Heart left ventricle (tissue), 13 donors: Measurements from ENCODE around the gene IFI27L2.

ENCODE experiments used
- POLR2A ChIP-seq, 2 donors: fragments of 450-650 bp; IDR thresholded peaks; one replicate each; pipeline ENCODE4 v1.6.1; 2017; ENCODE audit warnings: antibody characterized with exemption in 2 of 2, mild to moderate bottlenecking in 2 of 2, moderate library complexity in 2 of 2
- TF ChIP-seq, protein P1 (sequence below), 12 donors: fragments of 200-600 bp; sonication (generic) in 4 of 12; IDR thresholded peaks; one replicate each; pipeline versions ENCODE4 v1.5.0 to v1.8.0; 2018 to 2022; ENCODE audit warnings: antibody characterized with exemption in 12 of 12, mild to moderate bottlenecking in 5 of 12
- donor health status: ischemic (EF 13 %, LVEDD 7.1; RV severe dilation, severe dysfunction).
- donor health status: DM: no; HTN: yes; CAD: no.
- donor health status: DM: no; HTN: no; CAD: no.
- donor health status: ischemic (EF 25% LVEDD 6.9; RV normal size, moderate dysfunction).
- donor health status: ischemic (EF 25% LVEDD 5.7; RV mildly dilated, moderate dysfunction).
- donor health status: ischemic (EF 35%, LVEDD 5.7; RV mildly dilated, moderate dysfunction).
- donor health status: nonischemic (EF 11% LVEDD 7.7; RV severe dilation, severe dysfunction).
- donor health status: DM: yes; HTN: yes; CAD: no.
- donor health status: PGD.
- donor health status: ischemic (EF 29% LVEDD 5.4; RV normal size, mild dysfunction).
- donor health status: nonischemic (EF 23%, LVEDD 6.1; RV moderate dilation, normal function).

GRCh38 chr14:94120667-94121340 lies 8.6 kb downstream of the IFI27L2 start:
- TF ChIP-seq, protein P1, sequence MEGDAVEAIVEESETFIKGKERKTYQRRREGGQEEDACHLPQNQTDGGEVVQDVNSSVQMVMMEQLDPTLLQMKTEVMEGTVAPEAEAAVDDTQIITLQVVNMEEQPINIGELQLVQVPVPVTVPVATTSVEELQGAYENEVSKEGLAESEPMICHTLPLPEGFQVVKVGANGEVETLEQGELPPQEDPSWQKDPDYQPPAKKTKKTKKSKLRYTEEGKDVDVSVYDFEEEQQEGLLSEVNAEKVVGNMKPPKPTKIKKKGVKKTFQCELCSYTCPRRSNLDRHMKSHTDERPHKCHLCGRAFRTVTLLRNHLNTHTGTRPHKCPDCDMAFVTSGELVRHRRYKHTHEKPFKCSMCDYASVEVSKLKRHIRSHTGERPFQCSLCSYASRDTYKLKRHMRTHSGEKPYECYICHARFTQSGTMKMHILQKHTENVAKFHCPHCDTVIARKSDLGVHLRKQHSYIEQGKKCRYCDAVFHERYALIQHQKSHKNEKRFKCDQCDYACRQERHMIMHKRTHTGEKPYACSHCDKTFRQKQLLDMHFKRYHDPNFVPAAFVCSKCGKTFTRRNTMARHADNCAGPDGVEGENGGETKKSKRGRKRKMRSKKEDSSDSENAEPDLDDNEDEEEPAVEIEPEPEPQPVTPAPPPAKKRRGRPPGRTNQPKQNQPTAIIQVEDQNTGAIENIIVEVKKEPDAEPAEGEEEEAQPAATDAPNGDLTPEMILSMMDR (IDR thresholded peaks at IDR 0.05), result no peak
- TF ChIP-seq POLR2A (IDR thresholded peaks at IDR 0.05), result no peak
